DOHH2 (cell line): ENCODE measurements around the gene PSMA4.

ENCODE experiments used
- H3F3A ChIP-seq: fragments of 200-600 bp; sonication (generic), shearing (Covaris generic); 2 replicates; pipeline ENCODE4 v1.6.0; 2016; ENCODE audit warnings: antibody characterized with exemption, mild to moderate bottlenecking; ENCODE audit not compliant: control insufficient read depth, insufficient read depth
- H3K27ac ChIP-seq: fragments of 200-600 bp; sonication (generic); 2 replicates; pipeline ENCODE4 v1.5.1; 2014; ENCODE audit warnings: low read depth, mild to moderate bottlenecking, low read length, moderate library complexity
- H3K27me3 ChIP-seq: fragments of 200-600 bp; sonication (generic); 2 replicates; pipeline ENCODE4 v1.6.1; 2014; ENCODE audit warnings: mild to moderate bottlenecking, low read length, mixed read lengths; ENCODE audit not compliant: control insufficient read depth
- H3K36me3 ChIP-seq: fragments of 200-600 bp; sonication (generic); 2 replicates; pipeline ENCODE4 v1.6.1; 2014; ENCODE audit warnings: mild to moderate bottlenecking, low read length, moderate library complexity, mixed read lengths; ENCODE audit not compliant: control insufficient read depth
- H3K4me1 ChIP-seq: fragments of 200-600 bp; sonication (generic); 2 replicates; pipeline ENCODE4 v1.6.1; 2014; ENCODE audit warnings: mild to moderate bottlenecking, low read length, mixed read lengths; ENCODE audit not compliant: control insufficient read depth
- H3K4me2 ChIP-seq: fragments of 200-600 bp; sonication (generic); 2 replicates; pipeline ENCODE4 v1.6.0; 2014; ENCODE audit warnings: mild to moderate bottlenecking, low read length, moderate library complexity
- H3K4me3 ChIP-seq: fragments of 200-600 bp; sonication (generic); 2 replicates; pipeline ENCODE4 v1.5.1; 2014; ENCODE audit warnings: mild to moderate bottlenecking, low read length, mixed read lengths
- H3K79me2 ChIP-seq: fragments of 200-600 bp; sonication (generic); 2 replicates; pipeline ENCODE4 v1.6.1; 2014; ENCODE audit warnings: mild to moderate bottlenecking, low read length, mixed read lengths; ENCODE audit not compliant: control insufficient read depth
- H3K9me2 ChIP-seq: fragments of 200-600 bp; sonication (generic); replicated peaks from 2 replicates; pipeline ENCODE4 v1.6.1; 2014; ENCODE audit warnings: mild to moderate bottlenecking, low read length, mixed read lengths; ENCODE audit not compliant: control insufficient read depth
- H3K9me3 ChIP-seq: fragments of 200-600 bp; sonication (generic); 2 replicates; pipeline ENCODE4 v1.6.1; 2014; ENCODE audit warnings: antibody characterized with exemption, low read length, mixed read lengths; ENCODE audit not compliant: control insufficient read depth, insufficient read depth
- H4K20me1 ChIP-seq: fragments of 200-600 bp; sonication (generic); 2 replicates; pipeline ENCODE4 v1.6.0; 2014; ENCODE audit warnings: low read depth, mild to moderate bottlenecking, antibody characterized with exemption, low read length, moderate library complexity; ENCODE audit not compliant: control insufficient read depth, insufficient read depth
- EZH2phosphoT487 ChIP-seq: fragments of 200-600 bp; sonication (generic); IDR thresholded peaks from 2 replicates; pipeline ENCODE4 v1.6.1; 2017; ENCODE audit warnings: borderline replicate concordance, mild to moderate bottlenecking, antibody characterized with exemption, low read length, moderate library complexity, mixed read lengths
- TF ChIP-seq, protein P1 (sequence below): fragments of 200-600 bp; sonication (generic); IDR thresholded peaks from one replicate; pipeline ENCODE4 v1.5.1; 2014; ENCODE audit warnings: antibody characterized with exemption, mild to moderate bottlenecking, low read depth, low read length; ENCODE audit not compliant: poor library complexity, severe bottlenecking

The PSMA4 gene

DNA sequence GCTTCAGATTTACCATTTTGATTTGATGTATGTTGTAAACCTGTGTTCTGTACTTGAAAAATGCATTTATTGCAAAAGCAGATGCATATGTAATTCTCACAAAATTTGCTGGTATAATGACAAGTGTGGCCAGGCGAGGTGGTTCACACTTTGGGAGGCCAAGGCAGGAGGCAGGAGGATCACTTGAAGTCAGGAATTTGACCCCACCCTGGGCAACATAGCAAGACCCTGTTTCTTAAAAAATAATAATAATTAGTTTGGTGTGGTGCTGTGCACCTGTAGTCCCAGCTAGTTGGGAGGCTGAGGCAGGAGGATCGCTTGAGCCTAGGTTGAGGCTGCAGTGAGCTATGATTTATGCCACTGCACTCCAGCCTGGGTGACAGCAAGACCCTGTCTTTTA lies 37.6 kb upstream of the PSMA4 start:
- Histone ChIP-seq H3K27me3 (no peaks in the 10 kb centered on the region), H4K20me1 (no peaks in the 10 kb centered on the region), H3K4me3 (no peak overlapping the region), H3K9me2 (no peaks in the 10 kb centered on the region), H3K36me3 (peaks cover 29% of the 10 kb centered on the region), H3K4me2 (no peak overlapping the region), H3F3A (peaks cover 16% of the 10 kb centered on the region), H3K27ac (no peak overlapping the region), H3K79me2 (no peaks in the 10 kb centered on the region), H3K4me1 (peaks cover 5% of the 10 kb centered on the region), H3K9me3 (no peaks in the 10 kb centered on the region)
- TF ChIP-seq EZH2phosphoT487 = no peak
- TF ChIP-seq, protein P1, sequence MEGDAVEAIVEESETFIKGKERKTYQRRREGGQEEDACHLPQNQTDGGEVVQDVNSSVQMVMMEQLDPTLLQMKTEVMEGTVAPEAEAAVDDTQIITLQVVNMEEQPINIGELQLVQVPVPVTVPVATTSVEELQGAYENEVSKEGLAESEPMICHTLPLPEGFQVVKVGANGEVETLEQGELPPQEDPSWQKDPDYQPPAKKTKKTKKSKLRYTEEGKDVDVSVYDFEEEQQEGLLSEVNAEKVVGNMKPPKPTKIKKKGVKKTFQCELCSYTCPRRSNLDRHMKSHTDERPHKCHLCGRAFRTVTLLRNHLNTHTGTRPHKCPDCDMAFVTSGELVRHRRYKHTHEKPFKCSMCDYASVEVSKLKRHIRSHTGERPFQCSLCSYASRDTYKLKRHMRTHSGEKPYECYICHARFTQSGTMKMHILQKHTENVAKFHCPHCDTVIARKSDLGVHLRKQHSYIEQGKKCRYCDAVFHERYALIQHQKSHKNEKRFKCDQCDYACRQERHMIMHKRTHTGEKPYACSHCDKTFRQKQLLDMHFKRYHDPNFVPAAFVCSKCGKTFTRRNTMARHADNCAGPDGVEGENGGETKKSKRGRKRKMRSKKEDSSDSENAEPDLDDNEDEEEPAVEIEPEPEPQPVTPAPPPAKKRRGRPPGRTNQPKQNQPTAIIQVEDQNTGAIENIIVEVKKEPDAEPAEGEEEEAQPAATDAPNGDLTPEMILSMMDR = no peak

DNA sequence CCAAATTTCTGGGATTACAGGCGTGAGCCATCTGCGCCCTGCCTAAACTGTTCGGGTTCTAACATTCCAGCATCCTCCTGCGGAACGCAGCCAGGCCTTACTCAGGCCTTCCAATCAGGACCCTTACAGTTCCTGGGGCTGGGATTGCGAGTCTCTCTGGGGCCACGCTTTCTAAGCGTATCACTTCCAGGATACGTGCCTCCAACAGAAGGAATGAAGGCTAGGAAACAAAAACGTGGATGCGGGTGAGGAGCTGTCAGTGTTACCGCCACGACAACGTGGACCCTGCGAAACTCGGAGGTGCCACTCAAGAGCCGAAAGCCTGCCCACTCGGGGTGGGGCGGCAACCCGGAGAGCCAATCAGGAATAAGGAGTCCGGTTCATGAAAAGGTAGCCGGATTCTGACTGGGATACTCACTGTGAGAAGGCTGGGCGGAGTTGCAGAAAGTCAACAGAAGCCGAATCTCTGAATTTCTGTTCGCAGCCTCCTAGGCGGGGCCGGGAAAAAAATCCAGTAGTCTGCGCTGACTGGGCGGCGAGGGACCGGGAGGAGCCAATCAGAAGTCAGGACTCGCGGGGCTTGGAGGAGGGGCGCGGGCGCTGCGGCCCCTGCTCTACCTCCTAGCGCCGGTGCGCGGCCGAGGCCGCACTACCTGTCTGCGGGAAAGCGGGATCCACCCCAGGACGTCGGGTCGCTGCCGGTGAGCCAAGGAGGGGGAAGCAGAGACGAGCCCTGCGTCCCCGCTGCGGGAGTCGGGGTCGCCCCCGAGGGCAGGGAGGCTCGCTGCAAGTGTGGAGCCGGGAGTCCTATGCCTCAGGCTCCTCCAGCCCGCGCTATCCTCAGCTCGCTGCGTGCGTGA lies 33.0 kb upstream of the PSMA4 start, which contains the start of gene HYKK:
TSS of gene HYKK (plus strand) at position 607 of the 860 bp plus-strand sequence. CDS start 5,512 bp downstream, outside the sequence.
- Histone ChIP-seq H3K9me3 (no peaks in the 10 kb centered on the region), H4K20me1 (no peaks in the 10 kb centered on the region), H3K4me2 (peak within 1 kb of the TSS; percentile 74), H3K36me3 (no peaks in the 10 kb centered on the region), H3K4me3 (peak within 1 kb of the TSS; percentile 78), H3K27me3 (peaks cover 8% of the 10 kb centered on the region), H3K4me1 (peaks cover 12% of the 10 kb centered on the region), H3K79me2 (no peaks in the 10 kb centered on the region), H3F3A (no peaks in the 10 kb centered on the region), H3K27ac (no peak within 1 kb of the TSS), H3K9me2 (no peaks in the 10 kb centered on the region)
- TF ChIP-seq, protein P1 = no peak
- no peak for TF ChIP-seq EZH2phosphoT487

DNA sequence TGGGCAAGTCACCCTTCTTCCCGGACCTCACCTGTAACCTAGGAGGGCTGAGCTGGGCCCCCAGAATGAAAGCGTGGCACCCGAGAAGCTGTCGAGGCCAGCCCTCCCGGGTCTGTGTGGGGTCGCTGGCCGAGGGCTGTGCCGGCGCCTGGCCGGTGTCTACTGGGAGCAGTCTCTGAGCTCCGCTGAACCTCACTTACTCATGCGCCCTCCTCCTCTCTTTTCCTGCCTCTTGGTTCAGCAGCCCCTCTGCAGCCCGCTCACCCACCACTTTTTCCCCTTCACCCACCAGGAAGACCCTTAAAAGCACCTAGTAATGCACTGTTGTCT lies 32.4 kb upstream of the PSMA4 start:
- Histone ChIP-seq H3K4me2 (peak overlapping the region; percentile 74), H3K27me3 (peaks cover 8% of the 10 kb centered on the region), H3F3A (no peaks in the 10 kb centered on the region), H3K9me3 (no peaks in the 10 kb centered on the region), H4K20me1 (no peaks in the 10 kb centered on the region), H3K79me2 (no peaks in the 10 kb centered on the region), H3K36me3 (no peaks in the 10 kb centered on the region), H3K9me2 (no peaks in the 10 kb centered on the region), H3K4me3 (peak overlapping the region; percentile 78), H3K27ac (no peak overlapping the region), H3K4me1 (peaks cover 12% of the 10 kb centered on the region)
- TF ChIP-seq, protein P1 = no peak
- no peak for TF ChIP-seq EZH2phosphoT487
